Fibroblast of skin of scalp (primary cell): ENCODE results near the gene DTNB.
"Not testable (repeated sequence)": the region's sequence is repeated elsewhere in the genome, so short reads cannot be mapped to it uniquely, and the experiment has no call there.

Experiments
- DNase-seq: peaks from one replicate; pipeline ENCODE4 v3.0.0-alpha.2; 2013

DTNB gene

DNA sequence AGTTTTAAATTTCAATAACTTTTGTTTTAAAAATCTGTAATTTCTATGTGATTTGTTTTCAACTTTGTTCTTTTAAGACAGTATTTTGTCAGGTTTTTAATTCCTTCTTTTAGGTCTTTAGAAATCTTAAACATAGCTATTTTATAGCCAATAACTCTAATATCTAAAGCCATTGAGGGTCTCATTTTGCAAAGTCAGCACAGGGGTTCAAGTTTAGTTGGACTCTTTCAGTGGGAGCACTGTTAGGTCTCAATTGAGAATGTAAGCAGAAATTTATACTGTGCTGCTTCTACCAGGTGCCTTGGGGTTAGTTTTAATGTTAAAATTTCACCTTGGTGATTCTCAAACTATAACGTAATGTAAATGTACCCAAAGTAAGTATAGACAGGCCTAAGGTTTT, 226.4 kb downstream of the DTNB start:
- no peak for DNase-seq

DNA sequence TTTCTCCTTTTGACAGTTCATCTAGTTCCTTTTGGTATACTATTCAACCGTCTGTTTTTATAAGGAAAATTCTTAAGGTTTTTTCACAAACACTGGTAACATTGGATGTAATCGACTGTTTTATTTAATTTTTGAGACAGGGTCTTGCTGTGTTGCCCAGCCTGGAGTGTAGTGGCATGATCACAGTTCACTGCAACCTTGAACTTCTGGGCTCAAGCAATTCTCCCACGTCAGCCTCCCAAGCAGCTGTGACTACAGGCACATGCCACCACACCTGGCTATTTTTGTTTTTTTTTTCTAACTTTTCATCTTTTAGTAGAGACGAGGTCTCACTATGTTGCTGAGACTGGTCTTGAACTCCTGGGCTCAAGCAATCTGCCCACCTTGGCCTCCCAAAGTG, 227.3 kb downstream of the DTNB start:
- no peak for DNase-seq

DNA sequence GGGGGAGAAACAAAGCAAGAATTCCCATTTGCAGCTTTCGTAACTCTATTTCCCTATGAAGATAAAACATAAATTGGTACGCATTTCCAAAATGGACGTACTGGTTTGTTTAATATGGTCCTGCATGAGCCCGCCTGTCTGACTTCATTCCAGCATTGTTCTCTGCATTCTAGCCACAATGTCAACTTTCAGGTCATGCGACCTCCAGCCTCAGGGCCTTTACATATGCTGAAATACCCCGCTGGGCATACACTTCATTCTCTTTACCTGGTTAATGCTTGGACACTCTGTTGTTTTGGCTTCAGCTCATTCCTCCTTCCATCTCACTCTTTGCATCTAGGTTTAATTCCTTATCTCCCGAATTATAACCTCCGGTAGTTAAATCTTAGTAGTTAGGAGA, 227.9 kb downstream of the DTNB start:
- no peak for DNase-seq

DNA sequence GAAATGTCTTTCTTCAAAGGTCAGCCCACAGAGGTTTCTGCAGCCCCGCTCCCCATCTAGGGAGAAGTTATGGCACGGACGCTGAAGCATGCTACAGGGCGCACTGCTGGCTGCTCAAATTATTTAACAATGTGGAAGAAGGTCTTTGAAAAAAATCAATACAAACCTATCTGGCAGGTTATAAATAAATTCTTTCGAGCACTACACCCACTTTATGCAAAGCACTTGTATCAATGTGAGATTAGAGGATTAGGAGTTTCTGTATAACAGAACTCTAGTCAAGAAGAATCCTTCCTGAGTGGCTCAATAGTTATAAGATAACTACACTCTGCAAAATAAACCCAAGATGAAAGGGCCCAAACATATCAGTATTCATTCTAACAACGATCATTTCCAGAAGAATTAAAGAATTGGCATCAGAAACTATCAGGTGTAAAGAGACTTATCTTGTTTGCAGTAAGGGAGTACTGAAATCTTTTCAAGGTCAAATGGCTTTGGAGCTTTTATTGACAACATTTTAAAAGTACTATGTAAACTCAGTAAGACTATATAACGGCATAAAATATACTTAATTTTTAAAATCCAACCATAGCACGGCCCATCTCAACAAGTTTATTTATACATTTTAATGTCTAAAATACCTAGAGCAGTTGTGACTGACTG, 228.6 kb downstream of the DTNB start:
- no peak for DNase-seq

DNA sequence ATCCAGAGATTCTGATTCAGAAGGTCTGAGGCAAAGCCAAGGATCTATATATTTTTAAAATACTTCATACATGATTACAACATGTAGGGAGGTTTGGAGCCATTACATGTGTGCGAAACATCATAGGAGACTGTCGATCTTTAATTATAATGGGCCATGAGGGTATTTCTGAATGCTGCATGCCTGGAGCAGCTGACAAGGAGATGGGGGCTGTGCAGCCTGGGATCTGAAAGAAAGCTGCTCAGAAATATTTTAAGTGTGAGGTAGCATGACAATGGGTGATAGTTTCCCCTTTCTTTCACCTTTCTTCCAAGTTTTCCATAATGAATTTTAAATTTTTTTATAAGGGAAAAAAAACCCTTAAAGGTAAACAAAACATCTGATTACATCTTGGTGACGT, 229.6 kb downstream of the DTNB start:
- DNase-seq = no peak

DNA sequence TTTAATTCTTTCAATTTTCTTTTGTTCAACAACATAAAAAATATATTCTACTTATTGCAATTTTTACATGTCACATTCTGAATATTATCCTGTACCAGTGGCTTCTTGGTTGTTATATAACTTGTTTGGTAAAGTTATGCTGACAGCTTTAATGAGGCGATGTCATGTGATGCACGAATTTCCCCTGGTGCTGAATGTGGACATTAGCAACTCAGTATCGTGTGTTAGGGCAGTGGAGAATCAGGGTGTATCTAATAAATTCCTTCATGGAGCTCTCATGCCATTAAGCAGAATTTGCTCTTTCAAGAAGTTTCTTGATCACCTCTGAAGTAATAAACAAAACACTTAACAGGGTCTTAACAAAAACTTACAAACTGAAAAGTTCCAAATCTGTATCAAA, 232.0 kb downstream of the DTNB start:
- DNase-seq = no peak

DNA sequence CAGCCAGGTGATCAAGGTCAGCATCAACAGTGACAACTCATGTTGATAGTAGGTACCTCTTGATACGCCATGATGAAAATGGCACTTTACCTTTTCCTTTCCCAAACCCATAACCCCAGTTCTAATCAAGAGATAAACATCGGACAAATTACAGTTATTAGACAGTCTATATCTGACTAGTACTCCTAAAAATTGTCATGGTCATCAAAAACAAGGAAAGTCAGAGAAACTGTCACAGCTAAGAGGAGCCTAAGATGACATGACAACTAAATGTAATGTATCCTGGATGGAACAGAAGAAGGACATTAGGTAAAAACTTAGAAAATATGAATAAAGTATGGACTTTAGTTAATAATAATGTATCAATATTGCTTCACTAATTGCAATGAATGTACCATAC, 234.6 kb downstream of the DTNB start:
- no peak for DNase-seq

DNA sequence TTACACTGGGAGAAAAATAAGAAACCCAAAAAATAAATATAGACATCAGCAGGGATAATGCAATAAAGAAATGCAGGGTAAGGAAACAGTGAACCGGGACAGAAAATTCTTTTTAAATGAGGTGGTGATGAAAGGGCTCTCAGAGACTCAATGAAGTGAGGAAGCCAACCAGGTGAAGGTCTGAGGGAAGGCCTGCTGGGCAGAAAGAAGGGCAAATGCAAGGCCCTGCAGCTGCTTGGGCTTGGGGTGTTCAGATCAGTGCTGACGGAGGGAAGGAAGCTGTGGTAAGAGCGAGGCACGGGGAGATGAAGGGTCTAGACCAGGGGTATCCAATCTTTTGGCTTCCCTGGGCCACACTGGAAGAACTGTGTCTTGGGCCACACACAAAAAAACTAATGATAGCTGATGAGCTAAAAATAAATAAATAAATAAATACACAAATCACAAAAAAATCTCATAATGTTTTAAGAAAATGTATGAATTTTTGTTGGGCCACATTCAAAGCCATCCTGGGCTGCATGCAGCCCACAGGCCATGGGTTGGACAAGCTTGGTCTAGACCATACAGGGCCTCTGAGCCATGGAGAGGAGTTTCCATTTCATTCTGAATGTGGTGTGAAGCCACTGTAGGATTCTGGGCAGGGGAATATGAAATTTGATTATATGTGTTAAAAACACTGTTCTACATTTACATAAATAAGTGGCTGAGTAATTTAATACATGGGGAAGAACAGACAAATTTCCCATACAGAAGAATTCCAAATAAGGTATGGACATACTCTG, 235.3 kb downstream of the DTNB start:
- no peak for DNase-seq

DNA sequence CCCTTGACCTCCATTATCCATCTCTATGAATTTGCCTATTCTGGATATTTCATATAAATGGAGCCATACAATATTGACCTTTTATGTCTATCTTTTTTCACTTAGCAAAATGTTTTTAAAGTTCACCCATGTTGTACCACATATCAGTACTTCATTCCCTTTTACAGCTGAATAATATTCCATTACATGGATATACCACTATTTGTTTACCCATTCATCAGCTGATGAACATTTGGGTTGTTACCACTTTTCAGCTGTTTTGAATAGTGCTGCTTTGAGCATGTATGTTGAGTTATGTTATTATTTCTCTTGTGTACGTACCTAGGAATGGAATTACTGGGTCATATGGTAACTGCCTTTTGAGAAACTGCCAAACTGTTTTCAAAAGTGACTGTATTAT, 238.0 kb downstream of the DTNB start:
- DNase-seq = no peak

DNA sequence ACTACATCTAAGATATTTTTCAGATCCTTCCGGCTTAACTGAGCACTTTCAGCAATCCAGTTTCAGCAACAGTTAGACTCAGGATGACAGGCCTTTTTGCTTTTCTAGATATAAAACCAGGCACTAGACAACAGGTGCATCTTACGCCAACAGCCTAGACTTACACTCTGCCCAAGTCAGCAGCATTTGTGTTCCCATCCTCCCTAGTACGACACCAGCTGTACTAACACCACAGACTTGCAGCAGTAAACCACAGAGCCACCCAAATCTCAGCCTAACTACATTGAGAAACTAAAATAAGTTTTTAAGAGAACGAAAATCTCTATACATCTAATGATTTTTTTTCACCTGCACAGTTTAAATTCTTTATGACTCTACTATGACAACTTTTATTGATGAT, 241.8 kb downstream of the DTNB start:
- no peak for DNase-seq

DNA sequence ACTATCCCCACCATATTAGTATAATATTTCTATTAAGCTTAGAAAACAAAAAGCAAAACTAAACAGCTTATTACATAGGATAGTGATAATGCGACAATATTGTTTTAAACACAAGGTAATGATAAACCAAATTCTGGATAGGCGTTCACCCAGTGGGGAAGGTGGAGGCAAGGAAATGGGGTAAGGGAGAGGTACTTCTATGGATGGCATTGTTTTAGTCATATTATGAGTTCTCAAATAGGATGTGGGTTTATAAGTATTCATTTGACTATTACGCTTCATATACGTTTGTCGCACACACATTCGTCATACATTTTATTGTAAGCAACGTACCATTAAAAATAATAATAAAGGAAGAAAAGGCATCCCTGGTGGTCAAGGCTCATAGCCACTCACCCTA, 242.8 kb downstream of the DTNB start:
- no peak for DNase-seq

DNA sequence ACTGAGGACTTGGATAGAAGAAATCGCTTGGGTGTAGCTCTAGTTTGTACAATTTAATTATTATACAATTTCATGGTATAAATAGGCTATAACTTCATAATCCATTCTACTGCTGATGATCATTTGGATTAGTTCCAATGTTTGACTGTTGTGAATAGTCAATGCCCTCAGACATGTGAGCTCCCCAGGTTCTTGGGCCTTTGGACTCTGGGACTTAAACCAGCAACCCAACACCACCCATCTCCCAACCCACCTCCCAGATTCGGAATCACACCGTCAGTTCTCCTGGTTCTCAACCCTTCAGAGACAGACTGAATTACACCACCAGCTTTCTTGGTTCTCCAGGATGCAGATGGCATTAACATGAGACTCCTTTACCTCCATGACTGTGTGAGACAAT, 247.1 kb downstream of the DTNB start:
- DNase-seq = no peak

DNA sequence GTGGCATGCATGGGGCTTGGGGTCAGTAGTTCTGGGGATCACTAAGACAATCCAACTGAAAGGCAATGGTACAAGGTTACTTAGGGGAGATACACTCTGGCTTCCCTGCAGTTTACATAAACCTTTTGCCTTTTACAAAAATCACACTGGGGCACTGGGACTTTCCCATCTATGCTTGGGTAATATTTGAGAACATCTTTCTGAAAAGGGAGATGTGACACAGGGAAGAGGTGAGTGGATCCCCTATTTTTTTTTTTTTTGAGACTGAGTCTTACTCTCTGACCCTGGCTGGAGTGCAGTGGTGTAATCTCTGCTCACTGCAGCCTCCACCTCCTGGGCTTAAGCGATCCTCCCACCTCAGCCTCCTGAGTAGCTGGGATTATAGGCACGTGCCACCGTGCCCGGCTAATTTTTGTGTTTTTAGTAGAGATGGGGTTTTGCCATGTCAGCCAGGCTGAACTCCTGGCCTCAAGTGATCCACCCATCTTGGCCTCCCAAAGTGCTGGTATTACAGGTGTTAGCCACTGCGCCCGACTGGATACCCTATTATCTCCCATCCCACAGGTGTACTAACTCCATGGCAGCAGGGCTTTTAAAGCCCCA, 248.8 kb downstream of the DTNB start:
- no peak for DNase-seq

DNA sequence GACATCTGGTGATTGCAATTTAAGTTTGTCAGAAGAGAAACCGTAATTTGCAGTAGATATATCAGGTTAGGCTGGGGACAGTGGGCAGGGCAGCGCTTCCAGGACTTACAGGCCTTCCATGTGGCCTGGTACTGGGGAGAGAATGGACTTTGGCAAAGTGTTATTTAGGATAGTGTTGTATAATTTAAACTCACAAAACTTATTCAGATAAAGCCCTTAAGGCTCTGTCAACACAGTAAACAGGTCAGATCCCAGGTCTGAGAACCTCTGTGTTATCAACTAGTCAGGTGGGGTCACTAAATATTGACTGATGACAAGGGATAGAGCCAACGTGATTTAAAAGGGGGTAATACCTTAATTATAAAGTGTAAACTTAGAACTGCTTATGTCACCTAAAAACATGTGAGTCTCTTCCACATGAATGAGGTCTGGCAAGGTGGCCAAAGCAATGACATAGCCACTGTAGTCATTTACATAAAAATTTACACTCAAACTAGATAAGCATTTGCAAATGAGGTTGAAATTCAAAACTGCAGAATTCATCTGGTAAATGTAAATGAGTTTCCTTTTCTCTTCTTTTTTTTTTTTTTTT, 251.5 kb downstream of the DTNB start:
- DNase-seq = no peak

DNA sequence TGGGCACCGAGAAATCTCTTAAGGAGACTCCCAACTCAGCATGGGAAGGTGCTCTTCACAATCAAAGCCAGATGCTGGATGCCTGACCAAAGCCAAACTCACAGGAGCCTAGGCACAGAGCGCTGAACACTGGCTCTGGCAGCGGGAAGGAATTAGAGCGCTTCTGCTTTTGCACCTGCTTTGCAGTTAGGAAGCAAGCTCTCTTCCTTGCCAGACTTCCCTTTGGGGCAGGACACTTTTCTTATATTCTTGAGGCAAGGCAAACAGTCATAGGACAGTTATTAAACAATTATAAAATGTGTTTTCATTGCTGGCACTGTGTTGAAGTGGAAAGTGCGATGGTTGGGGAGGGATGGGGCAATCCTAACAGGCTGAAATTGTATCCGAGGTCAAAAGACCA, 252.1 kb downstream of the DTNB start:
- DNase-seq = no peak

DNA sequence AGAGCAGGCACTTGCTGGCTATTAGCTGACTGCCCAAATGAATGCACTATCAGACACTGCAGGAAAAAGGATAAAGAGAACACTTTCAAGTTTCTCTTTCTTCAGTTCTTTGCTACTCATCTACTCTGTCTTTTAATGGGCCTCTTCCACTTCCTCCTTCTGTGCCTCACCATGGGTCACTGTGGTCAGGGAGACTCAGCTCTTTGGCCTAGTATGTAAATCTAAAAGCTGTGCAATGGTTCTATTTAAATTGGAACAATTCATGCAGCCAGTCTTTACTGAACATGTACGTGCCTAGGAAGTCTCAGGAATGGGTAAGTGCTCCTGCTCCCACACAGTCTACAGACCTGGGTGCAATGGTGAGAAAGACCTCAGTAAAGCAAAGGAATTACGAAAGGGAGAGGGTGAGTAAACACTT, 252.5 kb downstream of the DTNB start:
- no peak for DNase-seq

DNA sequence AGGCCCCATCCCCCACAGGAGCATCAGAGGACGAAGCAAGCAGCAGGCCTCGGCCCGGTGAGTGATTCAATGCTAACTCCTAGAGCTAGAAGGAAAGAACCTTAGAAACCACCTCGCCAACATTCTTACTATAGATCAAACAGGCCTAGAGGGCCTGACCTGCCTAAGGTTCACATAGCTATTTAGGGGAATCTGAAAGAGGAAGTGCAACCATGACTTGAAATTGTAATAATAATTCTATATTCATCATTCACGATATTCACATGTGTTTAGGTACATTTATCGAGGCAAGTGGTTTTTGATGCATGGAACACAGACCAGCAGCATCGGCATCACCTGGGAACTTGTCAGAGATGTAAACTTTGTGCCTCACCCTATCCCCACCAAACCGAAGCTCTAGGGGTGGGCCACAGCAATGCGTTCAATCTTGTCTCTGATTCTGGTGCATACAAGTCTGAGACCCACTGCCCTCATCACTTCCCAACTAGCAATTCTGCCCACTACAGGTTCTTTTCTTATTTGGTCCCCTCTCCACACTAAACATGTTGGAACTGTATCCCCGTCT, 253.6 kb downstream of the DTNB start:
- no peak for DNase-seq

DNA sequence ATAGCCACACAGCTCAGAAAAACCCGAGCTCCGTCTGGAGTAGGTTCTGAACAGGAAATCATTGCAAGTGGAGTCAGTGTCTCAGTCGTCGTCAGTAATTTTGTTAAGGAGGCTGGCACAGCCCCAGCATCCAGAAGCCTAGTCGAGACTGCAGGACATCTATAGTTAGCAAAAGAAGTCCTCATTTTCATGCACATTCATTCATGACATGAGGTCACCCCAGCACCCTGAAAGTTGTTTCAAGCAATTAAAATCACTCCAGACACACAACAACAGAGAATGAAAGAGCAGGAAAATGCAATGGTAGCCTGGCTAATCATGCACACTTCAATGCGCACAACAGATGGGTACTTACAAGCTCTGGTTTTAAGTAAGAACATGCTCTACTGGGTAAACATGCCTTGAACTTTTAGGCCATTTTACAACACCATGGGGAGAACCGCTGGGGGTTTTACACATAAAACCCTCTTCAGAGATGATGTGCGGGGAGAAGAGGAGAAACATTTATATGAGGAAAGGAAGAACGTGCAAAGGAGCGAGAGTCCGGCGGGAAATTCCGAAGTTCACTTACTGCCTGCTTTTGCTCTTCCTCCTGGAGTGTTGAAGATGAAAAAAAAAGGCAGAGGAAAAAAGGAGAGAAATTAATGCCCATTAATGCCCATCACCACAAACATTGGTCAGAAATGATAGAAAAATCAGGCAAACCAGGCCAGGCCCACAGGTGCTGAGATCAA, 254.3 kb downstream of the DTNB start:
- DNase-seq = no peak

DNA sequence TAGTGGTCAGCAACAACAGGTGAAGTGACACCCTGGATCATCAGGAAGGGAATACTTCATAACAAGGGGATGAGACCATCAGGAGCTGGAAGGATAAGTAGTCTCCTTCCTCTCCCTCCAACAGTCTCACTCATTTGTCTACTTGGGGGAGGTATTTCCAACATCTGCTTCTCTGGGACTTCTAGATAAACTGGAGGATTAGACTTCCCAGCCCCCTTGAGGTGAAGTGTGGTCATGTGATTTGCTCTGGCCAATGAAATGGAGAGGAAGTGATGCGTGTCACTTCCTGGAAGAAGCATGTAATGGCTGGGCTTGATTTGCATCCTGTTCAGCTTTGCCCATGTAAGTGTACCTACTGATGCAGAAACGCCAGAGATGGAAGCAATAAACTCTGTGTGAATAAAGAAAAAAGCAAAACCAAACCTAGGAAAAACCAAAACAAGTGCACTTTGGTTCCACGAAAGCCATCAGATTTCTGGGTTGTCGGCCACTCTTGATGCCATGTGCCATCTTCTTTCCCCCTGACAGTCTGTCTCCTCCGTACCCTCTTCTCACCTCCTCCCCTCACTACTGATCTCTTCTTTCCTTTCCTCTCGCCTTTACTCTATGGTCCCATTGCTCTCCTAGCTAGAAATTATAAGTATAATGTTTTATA, 255.5 kb downstream of the DTNB start:
- DNase-seq = no peak

DNA sequence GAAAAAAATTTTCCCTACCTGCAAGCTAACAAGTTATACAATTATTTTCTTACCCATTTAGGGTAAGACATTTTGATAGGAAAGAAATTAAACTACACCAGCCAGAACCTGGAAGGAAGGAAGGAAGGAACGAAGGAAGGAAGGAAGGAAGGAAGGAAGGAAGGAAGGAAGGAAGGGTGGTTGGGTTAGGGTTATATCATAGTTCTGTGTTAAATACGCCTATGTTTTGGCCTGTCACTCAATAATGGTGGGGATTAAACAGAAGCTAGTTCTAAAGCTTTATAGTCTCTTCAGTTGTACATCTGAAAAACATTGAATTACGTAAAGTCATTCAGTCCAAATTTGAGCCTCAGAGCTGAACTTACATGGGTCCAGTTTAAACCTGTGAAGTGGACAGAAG, 256.7 kb downstream of the DTNB start:
- DNase-seq = no peak

DNA sequence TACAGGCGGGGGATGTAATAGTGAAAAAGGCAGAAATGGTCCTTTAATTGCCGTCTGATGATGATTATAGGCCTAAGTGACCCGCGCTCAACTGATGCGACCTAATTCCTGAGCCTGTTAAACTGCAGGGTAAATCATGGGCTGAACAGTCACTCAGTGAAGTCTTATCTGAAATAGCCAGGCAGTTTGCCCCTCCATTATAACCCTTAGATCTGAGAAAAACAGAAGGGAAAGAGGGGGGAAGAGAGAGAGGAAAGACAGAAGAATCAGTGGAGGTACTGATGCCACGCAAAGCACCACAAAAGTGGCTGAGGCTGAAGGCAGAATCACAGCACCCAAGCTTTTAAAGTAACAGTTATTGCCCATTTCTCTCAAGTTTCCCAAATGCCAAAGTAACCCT, 258.6 kb downstream of the DTNB start:
- no peak for DNase-seq

DNA sequence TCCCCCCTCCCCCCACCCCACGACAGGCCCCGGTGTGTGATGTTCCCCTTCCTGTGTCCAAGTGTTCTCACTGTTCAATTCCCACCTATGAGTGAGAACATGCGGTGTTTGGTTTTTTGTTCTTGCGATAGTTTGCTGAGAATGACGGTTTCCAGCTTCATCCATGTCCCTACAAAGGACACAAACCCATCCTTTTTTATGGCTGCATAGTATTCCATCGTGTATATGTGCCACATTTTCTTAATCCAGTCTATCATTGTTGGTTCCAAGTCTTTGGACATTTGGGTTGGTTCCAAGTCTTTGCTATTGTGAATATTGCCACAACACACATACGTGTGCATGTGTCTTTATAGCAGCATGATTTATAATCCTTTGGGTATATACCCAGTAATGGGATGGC, 260.0 kb downstream of the DTNB start:
- DNase-seq = not testable (repeated sequence)
